Subcutaneous adipose tissue (tissue), 4 donors: ENCODE results near the gene UBAP2L. TPM values are rescaled to one million over a fixed set of nuclear protein-coding genes. Genes with fewer than 3 reads are reported as not detected.

Experiments used
- CTCF ChIP-seq: fragments of 450-650 bp; IDR thresholded peaks from one replicate; pipeline ENCODE4 v1.5.1; 2016; ENCODE audit warnings: low read depth, mild to moderate bottlenecking, control low read depth, antibody characterized with exemption, moderate library complexity
- total RNA-seq, 4 donors: library from RNA; depleted of rRNA; stranded (reverse); fragments of >200 nt; gene quantifications; one replicate each; pipeline ENCODE4 v1.1.0, GENCODE V29; 2016

UBAP2L gene
- total RNA-seq, 4 donors from 2014 or later: 58.8 to 75.7 (median 64.7) TPM

- no peak for TF ChIP-seq CTCF
Measured at GRCh38 chr1:154260127-154260526, 39.4 kb downstream of the UBAP2L start.

GRCh38 chr1:154263465-154264332 is 42.9 kb downstream of the UBAP2L start:
- no peak for TF ChIP-seq CTCF

- TF ChIP-seq CTCF: no peak
Measured at GRCh38 chr1:154264454-154264853, 43.7 kb downstream of the UBAP2L start.

- TF ChIP-seq CTCF: no peak
Measured at GRCh38 chr1:154265586-154265985, 44.8 kb downstream of the UBAP2L start.

- no peak for TF ChIP-seq CTCF
Measured at GRCh38 chr1:154270833-154271232, 50.1 kb downstream of the UBAP2L start.

- no peak for TF ChIP-seq CTCF
Measured at GRCh38 chr1:154272217-154272998, 51.7 kb downstream of the UBAP2L start, which contains the start of gene HAX1. TSS of gene HAX1 (plus strand) at chr1:154272629. CDS start at chr1:154272724, 95 bp downstream.

GRCh38 chr1:154272999-154273563 is 52.3 kb downstream of the UBAP2L start:
- no peak for TF ChIP-seq CTCF
